Neutrophil (primary cell): ENCODE data around the gene HGS.

ENCODE experiments used
- H3K27ac ChIP-seq: fragments of 200-600 bp; sonication (generic); 2 replicates; pipeline ENCODE4 v1.5.1; 2016; ENCODE audit warnings: mild to moderate bottlenecking, moderate library complexity
- H3K27me3 ChIP-seq: fragments of 200-600 bp; sonication (generic); 2 replicates; pipeline ENCODE4 v1.6.0; 2016; ENCODE audit warnings: mild to moderate bottlenecking
- H3K36me3 ChIP-seq: fragments of 200-600 bp; sonication (generic); 2 replicates; pipeline ENCODE4 v1.5.1; 2017
- H3K4me1 ChIP-seq, 2 experiments: fragments of 200-600 bp in 1 of 2; sonication (generic) in 1 of 2; 1 replicate in 1 of 2; 2 replicates in 1 of 2; pipeline versions ENCODE4 v1.5.1 to v1.6.1; 2013 to 2016; ENCODE audit warnings: low read depth in 1 of 2, low read length in 1 of 2, mild to moderate bottlenecking in 1 of 2, moderate library complexity in 1 of 2; ENCODE audit not compliant: control insufficient read depth in 1 of 2, insufficient read depth in 1 of 2
- H3K4me3 ChIP-seq, 2 experiments: fragments of 200-600 bp in 1 of 2; sonication (generic) in 1 of 2; 1 replicate in 1 of 2; 2 replicates in 1 of 2; pipeline ENCODE4 v1.5.1; 2013 to 2016; ENCODE audit warnings: low read depth in 1 of 2, low read length in 1 of 2, mild to moderate bottlenecking in 1 of 2, moderate library complexity in 1 of 2
- H3K9me3 ChIP-seq: fragments of 200-600 bp; sonication (generic); 2 replicates; pipeline ENCODE4 v1.5.1; 2016
- CTCF ChIP-seq: fragments of 200-600 bp; sonication (generic); IDR thresholded peaks from 2 replicates; pipeline ENCODE4 v1.5.1; 2016; ENCODE audit warnings: antibody characterized with exemption

HGS gene

GRCh38 chr17:81691608-81692007 lies 7.8 kb downstream of the HGS start:
- Histone ChIP-seq H3K27me3 (no peaks in the 10 kb centered on the region), H3K36me3 (peaks cover 100% of the 10 kb centered on the region), H3K27ac (no peak overlapping the region), H3K4me3 (no peak overlapping the region), H3K9me3 (no peaks in the 10 kb centered on the region), H3K4me1 (no peaks in the 10 kb centered on the region)
- TF ChIP-seq CTCF = no peak

- Histone ChIP-seq H3K4me3 (no peak overlapping the region), H3K36me3 (peaks cover 100% of the 10 kb centered on the region), H3K27me3 (no peaks in the 10 kb centered on the region), H3K9me3 (no peaks in the 10 kb centered on the region), H3K4me1 (peaks cover 0 to 8% of the 10 kb centered on the region in 2 experiments), H3K27ac (no peak overlapping the region)
- no peak for TF ChIP-seq CTCF
Observed at GRCh38 chr17:81693509-81694210, 9.8 kb downstream of the HGS start.

GRCh38 chr17:81694810-81695209 lies 11.0 kb downstream of the HGS start:
- Histone ChIP-seq H3K4me3 (no peak overlapping the region), H3K27ac (no peak overlapping the region), H3K27me3 (no peaks in the 10 kb centered on the region), H3K9me3 (no peaks in the 10 kb centered on the region), H3K36me3 (peaks cover 100% of the 10 kb centered on the region), H3K4me1 (peaks cover 0 to 8% of the 10 kb centered on the region in 2 experiments)
- TF ChIP-seq CTCF = no peak

- no peaks in the 10 kb centered on the region for H3K9me3 ChIP-seq
- no peak overlapping the region for H3K4me3 ChIP-seq
- no peaks in the 10 kb centered on the region for H3K27me3 ChIP-seq
- no peak for TF ChIP-seq CTCF
- H3K27ac ChIP-seq = no peak overlapping the region
- H3K4me1 ChIP-seq = peaks cover 0 to 8% of the 10 kb centered on the region in 2 experiments
- H3K36me3 ChIP-seq = peaks cover 99% of the 10 kb centered on the region
Observed at GRCh38 chr17:81695211-81695610, 11.4 kb downstream of the HGS start.

- no peaks in the 10 kb centered on the region for H3K9me3 ChIP-seq
- H3K27me3 ChIP-seq = no peaks in the 10 kb centered on the region
- no peak for TF ChIP-seq CTCF
- H3K36me3 ChIP-seq = peaks cover 99% of the 10 kb centered on the region
- no peak overlapping the region for H3K27ac ChIP-seq
- peaks cover 0 to 8% of the 10 kb centered on the region in 2 experiments for H3K4me1 ChIP-seq
- H3K4me3 ChIP-seq = no peak overlapping the region
Observed at GRCh38 chr17:81695801-81696200, 12.0 kb downstream of the HGS start.
